Omental fat pad (tissue), 4 donors: ENCODE data around the gene HSD17B8. TPM values are rescaled to one million over a fixed set of nuclear protein-coding genes. Genes with fewer than 3 reads are reported as not detected.

ENCODE experiments used
- ATAC-seq: fragments of 150-250 bp; one replicate; pipeline ENCODE4 v1.9.1; 2016; ENCODE audit warnings: mild to moderate bottlenecking, moderate library complexity; ENCODE audit not compliant: low FRiP score
- DNase-seq: peaks from one replicate; pipeline ENCODE4 v3.0.0-alpha.2; 2019; ENCODE audit warnings: low spot score
- CTCF ChIP-seq, 3 donors: fragments of 450-650 bp; IDR thresholded peaks; one replicate each; pipeline ENCODE4 v1.5.1; 2016 to 2017; ENCODE audit warnings: antibody characterized with exemption in 3 of 3, mild to moderate bottlenecking in 3 of 3, moderate library complexity in 2 of 3
- small RNA-seq: library from RNA; depleted of rRNA; stranded (forward); fragments of <200 nt; gene quantifications from one replicate; pipeline ENCODE3, GENCODE V24; 2016
- total RNA-seq, 4 donors: library from RNA; depleted of rRNA; stranded (reverse); fragments of >200 nt; gene quantifications; one replicate each; pipeline ENCODE4 v1.1.0, GENCODE V29; 2016

HSD17B8 gene
- total RNA-seq, 4 donors from 2014 or later, result 6.9 to 13.6 (median 11.0) TPM

- TF ChIP-seq CTCF (IDR thresholded peaks at IDR 0.05), result no peak
- DNase-seq (no peak), ATAC-seq (no peak)
Observed at GRCh38 chr6:33254591-33254990, 50.1 kb downstream of the HSD17B8 start.

Small RNAs within 50 kb of the gene (small RNA-seq; reads per million reads assigned to genes)
- gene MIR219A1 (0.90 reads per million), gene RNY4P10 (0.39 reads per million)

Other genes with a start within 250 kb of the HSD17B8 start
- gene BRD2, start 236.1 kb upstream of the HSD17B8 start, total RNA-seq, result 100 to 1,000 TPM; 133 to 257 (median 154) TPM
- 10 to 100 TPM in 2 of 4 donors, 1 to 10 TPM in 2; 1.0 to 20.8 (median 6.8) TPM for gene HLA-DOA, start 195.1 kb upstream of the HSD17B8 start, total RNA-seq
- 100 to 1,000 TPM in 3 of 4 donors, 10 to 100 TPM in 1; 20.4 to 211 (median 137) TPM for gene HLA-DPA1, start 131.0 kb upstream of the HSD17B8 start, total RNA-seq
- 100 to 1,000 TPM in 3 of 4 donors, 10 to 100 TPM in 1; 29.2 to 120 (median 101) TPM for gene HLA-DPB1, start 128.7 kb upstream of the HSD17B8 start, total RNA-seq
- gene COL11A2, start 12.2 kb upstream of the HSD17B8 start, total RNA-seq, result 1 to 10 TPM in 1 of 4 donors, under 1 TPM in 3; 0.13 to 1.3 (median 0.53) TPM
- gene RXRB, start 4.0 kb upstream of the HSD17B8 start, total RNA-seq, result 10 to 100 TPM; 19.9 to 35.9 (median 22.7) TPM
- 10 to 100 TPM; 57.5 to 82.8 (median 70.1) TPM for gene SLC39A7, start 3.8 kb upstream of the HSD17B8 start, total RNA-seq
- 10 to 100 TPM; 13.1 to 20.1 (median 15.7) TPM for gene RING1, start 3.8 kb downstream of the HSD17B8 start, total RNA-seq
- 10 to 100 TPM; 20.2 to 54.5 (median 34.3) TPM for gene VPS52, start 67.2 kb downstream of the HSD17B8 start, total RNA-seq
- 1,000 to 10,000 TPM; 2,708 to 4,129 (median 3,024) TPM for gene RPS18, start 67.4 kb downstream of the HSD17B8 start, total RNA-seq
- 10 to 100 TPM in 1 of 4 donors, 1 to 10 TPM in 3; 6.7 to 15.9 (median 7.9) TPM for gene B3GALT4, start 72.5 kb downstream of the HSD17B8 start, total RNA-seq
- gene WDR46, start 84.6 kb downstream of the HSD17B8 start, total RNA-seq, result 100 to 1,000 TPM in 1 of 4 donors, 10 to 100 TPM in 3; 49.7 to 103 (median 54.3) TPM
- 10 to 100 TPM; 16.0 to 30.8 (median 23.1) TPM for gene PFDN6, start 84.9 kb downstream of the HSD17B8 start, total RNA-seq
- gene RGL2, start 94.3 kb downstream of the HSD17B8 start, total RNA-seq, result 10 to 100 TPM; 28.7 to 81.2 (median 41.7) TPM
- 10 to 100 TPM; 50.2 to 90.5 (median 69.1) TPM for gene TAPBP, start 109.4 kb downstream of the HSD17B8 start, total RNA-seq
- gene ZBTB22, start 113.1 kb downstream of the HSD17B8 start, total RNA-seq, result 10 to 100 TPM; 10.7 to 15.3 (median 11.6) TPM
- 10 to 100 TPM; 33.4 to 65.2 (median 42.5) TPM for gene DAXX, start 118.3 kb downstream of the HSD17B8 start, total RNA-seq
- gene KIFC1, start 187.2 kb downstream of the HSD17B8 start, total RNA-seq, result 10 to 100 TPM in 1 of 4 donors, 1 to 10 TPM in 1, under 1 TPM in 2; 0.25 to 10.8 (median 3.1) TPM
- 10 to 100 TPM; 40.8 to 56.5 (median 48.9) TPM for gene PHF1, start 206.4 kb downstream of the HSD17B8 start, total RNA-seq
- 100 to 1,000 TPM in 2 of 4 donors, 10 to 100 TPM in 2; 57.1 to 107 (median 98.1) TPM for gene CUTA, start 213.5 kb downstream of the HSD17B8 start, total RNA-seq
- 10 to 100 TPM in 3 of 4 donors, 1 to 10 TPM in 1; 8.8 to 12.3 (median 10.3) TPM for gene SYNGAP1, start 215.4 kb downstream of the HSD17B8 start, total RNA-seq
- gene ZBTB9, start 249.9 kb downstream of the HSD17B8 start, total RNA-seq, result 1 to 10 TPM; 1.4 to 8.6 (median 5.7) TPM